ENCODE results near the gene ZNF792. TPM values are rescaled to one million over a fixed set of nuclear protein-coding genes. Genes with fewer than 3 reads are reported as not detected.

ZNF792 gene
- polyA plus RNA-seq, 1 donor from 2014 or later, result 3.7 TPM

DNA sequence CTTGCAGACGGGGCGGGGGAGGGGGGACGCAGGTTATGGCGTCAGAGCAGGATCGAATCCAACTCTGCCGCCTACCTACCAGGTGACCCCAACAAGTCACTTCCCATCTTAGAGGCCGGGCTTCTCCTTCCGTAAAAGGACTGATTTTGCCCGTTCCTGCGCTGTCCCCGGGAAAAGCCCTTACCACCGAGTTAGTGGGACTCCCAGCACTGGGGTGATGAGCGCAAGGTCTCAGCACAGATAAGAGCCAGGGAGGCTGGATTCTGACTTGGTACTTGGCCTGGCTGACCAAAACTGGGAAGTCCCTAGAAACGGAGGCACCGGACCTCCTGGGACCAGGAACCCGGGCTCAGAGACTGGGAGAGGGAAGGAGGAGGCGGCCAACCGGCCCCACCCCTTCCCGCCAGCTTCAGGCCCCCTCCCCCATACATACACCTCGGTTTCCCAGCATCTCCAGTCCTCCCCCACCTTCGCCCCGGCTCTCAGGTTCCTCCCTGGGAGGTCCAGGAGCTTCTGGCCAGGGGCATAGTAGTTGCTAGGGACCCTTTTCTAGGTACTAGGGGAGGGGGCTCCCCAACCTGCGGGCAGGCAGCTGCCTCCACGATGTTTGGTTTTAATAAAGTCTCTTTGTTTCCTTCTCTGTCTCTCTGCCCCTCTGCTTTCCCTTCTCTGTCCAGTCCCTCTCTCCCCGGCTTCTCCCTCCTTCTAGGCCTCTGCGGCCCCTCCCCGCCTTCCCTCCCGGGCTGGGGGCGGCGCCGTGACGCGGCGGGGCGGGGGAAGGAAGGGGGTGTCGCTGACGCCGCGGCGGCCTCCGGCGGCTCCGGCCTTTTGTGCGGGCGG, 35.7 kb upstream of the ZNF792 start, which contains the start of gene GRAMD1A:
GRAMD1A (plus strand) TSS at position 826 of the 840 bp plus-strand sequence. CDS start 156 bp downstream, outside the sequence.
- Histone ChIP-seq H2AFZ (ENCODE audit: low read depth, low read length) (peak within 1 kb of the TSS; percentile 89), H3K9ac (ENCODE audit: low read length) (peak within 1 kb of the TSS; percentile 81), H3K4me2 (ENCODE audit: low read length) (peak within 1 kb of the TSS; percentile 57), H3K9me3 (ENCODE audit: low read length) (no peaks in the 10 kb centered on the region), H3K4me3 (ENCODE audit: low read length) (peak within 1 kb of the TSS; percentile 96), H4K20me1 (ENCODE audit: insufficient read depth) (no peaks in the 10 kb centered on the region), H3K27ac (ENCODE audit: low read length) (peak within 1 kb of the TSS; percentile 73), H3F3A (ENCODE audit: insufficient read depth, low read length, poor library complexity, severe bottlenecking) (no peaks in the 10 kb centered on the region), H3K9me2 (ENCODE audit: insufficient read depth, low read length) (no peaks in the 10 kb centered on the region), H3K27me3 (ENCODE audit: insufficient read depth, low read depth, low read length) (no peaks in the 10 kb centered on the region), H3K79me2 (replicated peaks; ENCODE audit: insufficient read depth, low read length) (peaks cover 45% of the 10 kb centered on the region), H3K36me3 (ENCODE audit: insufficient read depth, low read length) (no peaks in the 10 kb centered on the region)
- TF ChIP-seq TAF1 (IDR thresholded peaks at IDR 0.05; ENCODE audit: low read depth), result no peak
- TF ChIP-seq EZH2 (IDR thresholded peaks at IDR 0.05; ENCODE audit: borderline replicate concordance, insufficient read depth, low read length, poor library complexity, severe bottlenecking), result no peak
- peak; percentile 30 for TF ChIP-seq MXI1 (conservative IDR thresholded peaks at IDR 0.05; ENCODE audit: poor library complexity, severe bottlenecking)
- TF ChIP-seq, protein P1, sequence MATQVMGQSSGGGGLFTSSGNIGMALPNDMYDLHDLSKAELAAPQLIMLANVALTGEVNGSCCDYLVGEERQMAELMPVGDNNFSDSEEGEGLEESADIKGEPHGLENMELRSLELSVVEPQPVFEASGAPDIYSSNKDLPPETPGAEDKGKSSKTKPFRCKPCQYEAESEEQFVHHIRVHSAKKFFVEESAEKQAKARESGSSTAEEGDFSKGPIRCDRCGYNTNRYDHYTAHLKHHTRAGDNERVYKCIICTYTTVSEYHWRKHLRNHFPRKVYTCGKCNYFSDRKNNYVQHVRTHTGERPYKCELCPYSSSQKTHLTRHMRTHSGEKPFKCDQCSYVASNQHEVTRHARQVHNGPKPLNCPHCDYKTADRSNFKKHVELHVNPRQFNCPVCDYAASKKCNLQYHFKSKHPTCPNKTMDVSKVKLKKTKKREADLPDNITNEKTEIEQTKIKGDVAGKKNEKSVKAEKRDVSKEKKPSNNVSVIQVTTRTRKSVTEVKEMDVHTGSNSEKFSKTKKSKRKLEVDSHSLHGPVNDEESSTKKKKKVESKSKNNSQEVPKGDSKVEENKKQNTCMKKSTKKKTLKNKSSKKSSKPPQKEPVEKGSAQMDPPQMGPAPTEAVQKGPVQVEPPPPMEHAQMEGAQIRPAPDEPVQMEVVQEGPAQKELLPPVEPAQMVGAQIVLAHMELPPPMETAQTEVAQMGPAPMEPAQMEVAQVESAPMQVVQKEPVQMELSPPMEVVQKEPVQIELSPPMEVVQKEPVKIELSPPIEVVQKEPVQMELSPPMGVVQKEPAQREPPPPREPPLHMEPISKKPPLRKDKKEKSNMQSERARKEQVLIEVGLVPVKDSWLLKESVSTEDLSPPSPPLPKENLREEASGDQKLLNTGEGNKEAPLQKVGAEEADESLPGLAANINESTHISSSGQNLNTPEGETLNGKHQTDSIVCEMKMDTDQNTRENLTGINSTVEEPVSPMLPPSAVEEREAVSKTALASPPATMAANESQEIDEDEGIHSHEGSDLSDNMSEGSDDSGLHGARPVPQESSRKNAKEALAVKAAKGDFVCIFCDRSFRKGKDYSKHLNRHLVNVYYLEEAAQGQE (IDR thresholded peaks at IDR 0.05; ENCODE audit: borderline replicate concordance), result no peak
- peak; percentile 78 for TF ChIP-seq POLR2AphosphoS5 (IDR thresholded peaks at IDR 0.05)
- peak; percentile 22 for TF ChIP-seq EP300 (conservative IDR thresholded peaks at IDR 0.05; ENCODE audit: poor library complexity, severe bottlenecking)
- no peak for TF ChIP-seq RAD21 (conservative IDR thresholded peaks at IDR 0.05)
- TF ChIP-seq SMC3 (conservative IDR thresholded peaks at IDR 0.05; ENCODE audit: poor library complexity), result no peak
- no peak for TF ChIP-seq CTCF (IDR thresholded peaks at IDR 0.05; ENCODE audit: poor library complexity, severe bottlenecking)

DNA sequence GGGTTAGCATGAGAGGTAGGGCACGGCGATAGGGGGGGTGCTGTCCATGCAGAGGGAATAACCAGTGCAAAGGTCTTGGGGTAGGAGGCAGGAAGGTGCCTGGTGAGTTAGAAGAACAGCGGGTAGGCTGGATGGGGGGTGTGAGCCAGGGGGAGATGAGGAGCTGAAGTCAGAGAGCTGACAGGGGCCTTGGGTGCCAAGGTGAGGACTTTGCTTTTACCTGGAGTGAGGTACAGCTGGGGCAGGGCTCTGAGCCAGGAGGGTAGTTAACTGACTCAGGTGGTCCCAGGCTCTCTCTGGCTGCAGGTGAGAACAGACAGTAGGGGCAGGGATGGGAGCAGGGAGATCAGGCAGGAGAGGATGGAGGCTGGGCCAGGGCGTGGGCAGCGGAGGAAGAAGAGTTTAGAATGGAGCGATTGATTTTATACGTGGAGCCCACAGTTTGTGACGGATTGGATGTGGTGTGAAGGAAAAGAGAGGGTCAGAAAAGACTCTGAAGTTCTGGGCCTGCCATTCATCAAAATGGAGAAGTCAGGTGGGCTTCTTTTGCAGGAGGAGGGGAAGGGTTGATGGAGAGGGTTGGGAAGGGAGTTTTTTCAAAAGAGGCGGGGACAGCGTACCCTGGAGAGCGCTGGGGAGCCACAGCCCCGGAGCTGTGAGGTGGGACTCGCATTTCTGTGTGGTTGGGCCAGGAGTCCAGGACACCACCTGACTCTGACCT, 34.9 kb upstream of the ZNF792 start:
- Histone ChIP-seq H3K9me3 (ENCODE audit: low read length) (no peaks in the 10 kb centered on the region), H3K9ac (ENCODE audit: low read length) (peak overlapping the region; percentile 81), H2AFZ (ENCODE audit: low read depth, low read length) (peak overlapping the region; percentile 89), H3F3A (ENCODE audit: insufficient read depth, low read length, poor library complexity, severe bottlenecking) (no peaks in the 10 kb centered on the region), H3K79me2 (replicated peaks; ENCODE audit: insufficient read depth, low read length) (peaks cover 38% of the 10 kb centered on the region), H3K9me2 (ENCODE audit: insufficient read depth, low read length) (no peaks in the 10 kb centered on the region), H3K4me3 (ENCODE audit: low read length) (peak overlapping the region; percentile 96), H4K20me1 (ENCODE audit: insufficient read depth) (no peaks in the 10 kb centered on the region), H3K27me3 (ENCODE audit: insufficient read depth, low read depth, low read length) (no peaks in the 10 kb centered on the region), H3K27ac (ENCODE audit: low read length) (peak overlapping the region; percentile 73), H3K36me3 (ENCODE audit: insufficient read depth, low read length) (no peaks in the 10 kb centered on the region), H3K4me2 (ENCODE audit: low read length) (no peak overlapping the region)
- TF ChIP-seq MXI1 (conservative IDR thresholded peaks at IDR 0.05; ENCODE audit: poor library complexity, severe bottlenecking), result no peak
- no peak for TF ChIP-seq TAF1 (IDR thresholded peaks at IDR 0.05; ENCODE audit: low read depth)
- TF ChIP-seq EZH2 (IDR thresholded peaks at IDR 0.05; ENCODE audit: borderline replicate concordance, insufficient read depth, low read length, poor library complexity, severe bottlenecking), result no peak
- TF ChIP-seq, protein P1 (IDR thresholded peaks at IDR 0.05; ENCODE audit: borderline replicate concordance), result no peak
- TF ChIP-seq CTCF (IDR thresholded peaks at IDR 0.05; ENCODE audit: poor library complexity, severe bottlenecking), result no peak
- TF ChIP-seq POLR2AphosphoS5 (IDR thresholded peaks at IDR 0.05), result no peak
- no peak for TF ChIP-seq SMC3 (conservative IDR thresholded peaks at IDR 0.05; ENCODE audit: poor library complexity)
- no peak for TF ChIP-seq RAD21 (conservative IDR thresholded peaks at IDR 0.05)
- TF ChIP-seq EP300 (conservative IDR thresholded peaks at IDR 0.05; ENCODE audit: poor library complexity, severe bottlenecking), result no peak

Measured in neural cell (in vitro differentiated cells).